ENCODE measurements around the gene HABP2. TPM values are rescaled to one million over a fixed set of nuclear protein-coding genes. Genes with fewer than 3 reads are reported as not detected.

HABP2 gene
- total and polyA plus RNA-seq, 4 donors: 109 to 259 (median 197) TPM

DNA sequence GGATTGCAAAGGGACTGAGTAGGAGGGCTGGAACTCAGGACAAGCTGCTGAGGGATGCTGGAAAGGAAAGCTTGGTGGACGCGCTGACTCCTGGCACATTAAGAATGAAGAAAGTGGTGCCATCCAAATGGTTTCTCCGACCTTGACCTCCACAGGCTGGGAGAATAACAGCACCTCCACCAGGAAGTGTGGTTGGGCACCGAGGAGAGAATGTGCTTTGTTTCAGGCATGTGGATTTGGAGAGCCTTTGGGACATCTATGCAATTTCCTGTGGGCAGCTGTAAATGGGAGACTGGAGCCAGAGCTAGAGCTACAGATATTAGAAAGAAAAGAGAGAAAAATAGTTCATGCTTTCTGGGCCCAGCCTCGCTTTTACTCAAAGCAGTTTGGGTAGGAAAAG lies 29.8 kb upstream of the HABP2 start:
- Histone ChIP-seq H3K36me3 (ENCODE audit: control insufficient read depth in 4 of 4, insufficient read depth in 3 of 4, low read depth in 1 of 4, low read length in 3 of 4) (no peaks in the 10 kb centered on the region), H3K9me3 (ENCODE audit: control insufficient read depth in 4 of 4, low read length in 3 of 4) (no peaks in the 10 kb centered on the region), H3K4me1 (ENCODE audit: control insufficient read depth in 4 of 4, insufficient read depth in 4 of 4, low read length in 3 of 4) (peaks cover 0 to 4% (median 0%) of the 10 kb centered on the region in 4 donors), H3K4me3 (ENCODE audit: low read depth in 1 of 3, low read length in 3 of 3) (no peak overlapping the region), H3K27ac (ENCODE audit: low read depth in 1 of 2, low read length in 2 of 2) (peak overlapping the region in 1 of 2 donors; percentile 37), H3K27me3 (ENCODE audit: control insufficient read depth in 4 of 4, insufficient read depth in 4 of 4, low read length in 3 of 4) (no peaks in the 10 kb centered on the region), H3K9ac (ENCODE audit: low read depth in 1 of 2, low read length in 2 of 2) (no peak overlapping the region)
- no peak for TF ChIP-seq RAD21 (IDR thresholded peaks at IDR 0.05)
- TF ChIP-seq HNF4A (conservative IDR thresholded peaks at IDR 0.05): no peak
- TF ChIP-seq, protein P1, sequence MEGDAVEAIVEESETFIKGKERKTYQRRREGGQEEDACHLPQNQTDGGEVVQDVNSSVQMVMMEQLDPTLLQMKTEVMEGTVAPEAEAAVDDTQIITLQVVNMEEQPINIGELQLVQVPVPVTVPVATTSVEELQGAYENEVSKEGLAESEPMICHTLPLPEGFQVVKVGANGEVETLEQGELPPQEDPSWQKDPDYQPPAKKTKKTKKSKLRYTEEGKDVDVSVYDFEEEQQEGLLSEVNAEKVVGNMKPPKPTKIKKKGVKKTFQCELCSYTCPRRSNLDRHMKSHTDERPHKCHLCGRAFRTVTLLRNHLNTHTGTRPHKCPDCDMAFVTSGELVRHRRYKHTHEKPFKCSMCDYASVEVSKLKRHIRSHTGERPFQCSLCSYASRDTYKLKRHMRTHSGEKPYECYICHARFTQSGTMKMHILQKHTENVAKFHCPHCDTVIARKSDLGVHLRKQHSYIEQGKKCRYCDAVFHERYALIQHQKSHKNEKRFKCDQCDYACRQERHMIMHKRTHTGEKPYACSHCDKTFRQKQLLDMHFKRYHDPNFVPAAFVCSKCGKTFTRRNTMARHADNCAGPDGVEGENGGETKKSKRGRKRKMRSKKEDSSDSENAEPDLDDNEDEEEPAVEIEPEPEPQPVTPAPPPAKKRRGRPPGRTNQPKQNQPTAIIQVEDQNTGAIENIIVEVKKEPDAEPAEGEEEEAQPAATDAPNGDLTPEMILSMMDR (IDR thresholded peaks at IDR 0.05; ENCODE audit: low read depth, low read length, missing input control): no peak
- TF ChIP-seq, protein P2, sequence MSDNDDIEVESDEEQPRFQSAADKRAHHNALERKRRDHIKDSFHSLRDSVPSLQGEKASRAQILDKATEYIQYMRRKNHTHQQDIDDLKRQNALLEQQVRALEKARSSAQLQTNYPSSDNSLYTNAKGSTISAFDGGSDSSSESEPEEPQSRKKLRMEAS (IDR thresholded peaks at IDR 0.05): no peak
- TF ChIP-seq FOXA2 (IDR thresholded peaks at IDR 0.05): no peak
- TF ChIP-seq, protein P3, sequence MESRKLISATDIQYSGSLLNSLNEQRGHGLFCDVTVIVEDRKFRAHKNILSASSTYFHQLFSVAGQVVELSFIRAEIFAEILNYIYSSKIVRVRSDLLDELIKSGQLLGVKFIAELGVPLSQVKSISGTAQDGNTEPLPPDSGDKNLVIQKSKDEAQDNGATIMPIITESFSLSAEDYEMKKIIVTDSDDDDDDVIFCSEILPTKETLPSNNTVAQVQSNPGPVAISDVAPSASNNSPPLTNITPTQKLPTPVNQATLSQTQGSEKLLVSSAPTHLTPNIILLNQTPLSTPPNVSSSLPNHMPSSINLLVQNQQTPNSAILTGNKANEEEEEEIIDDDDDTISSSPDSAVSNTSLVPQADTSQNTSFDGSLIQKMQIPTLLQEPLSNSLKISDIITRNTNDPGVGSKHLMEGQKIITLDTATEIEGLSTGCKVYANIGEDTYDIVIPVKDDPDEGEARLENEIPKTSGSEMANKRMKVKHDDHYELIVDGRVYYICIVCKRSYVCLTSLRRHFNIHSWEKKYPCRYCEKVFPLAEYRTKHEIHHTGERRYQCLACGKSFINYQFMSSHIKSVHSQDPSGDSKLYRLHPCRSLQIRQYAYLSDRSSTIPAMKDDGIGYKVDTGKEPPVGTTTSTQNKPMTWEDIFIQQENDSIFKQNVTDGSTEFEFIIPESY (IDR thresholded peaks at IDR 0.05): no peak
- TF ChIP-seq HNF4G (IDR thresholded peaks at IDR 0.05): no peak
- no peak for TF ChIP-seq YY1 (IDR thresholded peaks at IDR 0.05)
- no peak for TF ChIP-seq NR2F2 (IDR thresholded peaks at IDR 0.05)
- WGBS: 82% methylated on average over 5 of the region's 5 CpGs
- no peak for DNase-seq (ENCODE audit: low spot score)

- Histone ChIP-seq H3K27ac (ENCODE audit: low read depth in 1 of 2, low read length in 2 of 2) (no peak overlapping the region), H3K27me3 (ENCODE audit: control insufficient read depth in 4 of 4, insufficient read depth in 4 of 4, low read length in 3 of 4) (no peaks in the 10 kb centered on the region), H3K9ac (ENCODE audit: low read depth in 1 of 2, low read length in 2 of 2) (no peak overlapping the region), H3K4me1 (ENCODE audit: control insufficient read depth in 4 of 4, insufficient read depth in 4 of 4, low read length in 3 of 4) (peaks cover 0 to 4% (median 0%) of the 10 kb centered on the region in 4 donors), H3K36me3 (ENCODE audit: control insufficient read depth in 4 of 4, insufficient read depth in 3 of 4, low read depth in 1 of 4, low read length in 3 of 4) (no peaks in the 10 kb centered on the region), H3K4me3 (ENCODE audit: low read depth in 1 of 3, low read length in 3 of 3) (no peak overlapping the region), H3K9me3 (ENCODE audit: control insufficient read depth in 4 of 4, low read length in 3 of 4) (no peaks in the 10 kb centered on the region)
- TF ChIP-seq NR2F2 (IDR thresholded peaks at IDR 0.05) (peak; percentile 86), YY1 (IDR thresholded peaks at IDR 0.05) (no peak), HNF4G (IDR thresholded peaks at IDR 0.05) (no peak)
- no peak for DNase-seq (ENCODE audit: low spot score)
- WGBS: 77% methylated on average over 1 of the region's 1 CpG
Observed at GRCh38 chr10:113523628-113524027, 29.2 kb upstream of the HABP2 start.

DNA sequence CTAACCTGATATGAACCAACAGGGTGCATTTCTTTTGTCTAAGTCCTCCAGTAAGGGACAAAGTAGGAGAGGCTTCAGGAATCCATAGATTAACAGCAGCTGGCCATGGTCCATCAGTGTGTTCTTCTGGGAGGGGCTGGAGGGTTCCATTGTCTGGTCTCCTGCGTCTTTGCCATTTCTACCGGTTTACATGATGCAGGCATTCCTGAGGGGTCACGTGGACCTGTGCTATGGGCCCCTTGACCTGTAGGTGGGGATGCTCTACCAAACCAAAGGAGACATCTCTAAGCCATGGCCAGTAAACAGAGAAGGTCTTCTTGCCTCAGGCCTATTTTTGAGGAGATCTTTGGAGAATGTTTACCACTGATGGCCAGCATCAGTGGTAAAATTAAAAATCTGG lies 28.7 kb upstream of the HABP2 start:
- H3K9me3 ChIP-seq (ENCODE audit: control insufficient read depth in 4 of 4, low read length in 3 of 4): no peaks in the 10 kb centered on the region
- WGBS: 30% methylated on average over 3 of the region's 3 CpGs
- H3K27me3 ChIP-seq (ENCODE audit: control insufficient read depth in 4 of 4, insufficient read depth in 4 of 4, low read length in 3 of 4): no peaks in the 10 kb centered on the region
- no peaks in the 10 kb centered on the region for H3K36me3 ChIP-seq (ENCODE audit: control insufficient read depth in 4 of 4, insufficient read depth in 3 of 4, low read depth in 1 of 4, low read length in 3 of 4)
- DNase-seq (ENCODE audit: low spot score): no peak
- no peak overlapping the region for H3K9ac ChIP-seq (ENCODE audit: low read depth in 1 of 2, low read length in 2 of 2)
- no peak overlapping the region for H3K27ac ChIP-seq (ENCODE audit: low read depth in 1 of 2, low read length in 2 of 2)
- no peak overlapping the region for H3K4me3 ChIP-seq (ENCODE audit: low read depth in 1 of 3, low read length in 3 of 3)
- peaks cover 0 to 4% (median 0%) of the 10 kb centered on the region in 4 donors for H3K4me1 ChIP-seq (ENCODE audit: control insufficient read depth in 4 of 4, insufficient read depth in 4 of 4, low read length in 3 of 4)
- TF ChIP-seq YY1 (IDR thresholded peaks at IDR 0.05): no peak
- no peak for TF ChIP-seq NR2F2 (IDR thresholded peaks at IDR 0.05)
- TF ChIP-seq, protein P1 (IDR thresholded peaks at IDR 0.05; ENCODE audit: low read depth, low read length, missing input control): peak; percentile 49
- TF ChIP-seq HNF4A (conservative IDR thresholded peaks at IDR 0.05): peak in 1 of 2 donors; percentile 34
- TF ChIP-seq, protein P3 (IDR thresholded peaks at IDR 0.05): no peak
- TF ChIP-seq, protein P4, sequence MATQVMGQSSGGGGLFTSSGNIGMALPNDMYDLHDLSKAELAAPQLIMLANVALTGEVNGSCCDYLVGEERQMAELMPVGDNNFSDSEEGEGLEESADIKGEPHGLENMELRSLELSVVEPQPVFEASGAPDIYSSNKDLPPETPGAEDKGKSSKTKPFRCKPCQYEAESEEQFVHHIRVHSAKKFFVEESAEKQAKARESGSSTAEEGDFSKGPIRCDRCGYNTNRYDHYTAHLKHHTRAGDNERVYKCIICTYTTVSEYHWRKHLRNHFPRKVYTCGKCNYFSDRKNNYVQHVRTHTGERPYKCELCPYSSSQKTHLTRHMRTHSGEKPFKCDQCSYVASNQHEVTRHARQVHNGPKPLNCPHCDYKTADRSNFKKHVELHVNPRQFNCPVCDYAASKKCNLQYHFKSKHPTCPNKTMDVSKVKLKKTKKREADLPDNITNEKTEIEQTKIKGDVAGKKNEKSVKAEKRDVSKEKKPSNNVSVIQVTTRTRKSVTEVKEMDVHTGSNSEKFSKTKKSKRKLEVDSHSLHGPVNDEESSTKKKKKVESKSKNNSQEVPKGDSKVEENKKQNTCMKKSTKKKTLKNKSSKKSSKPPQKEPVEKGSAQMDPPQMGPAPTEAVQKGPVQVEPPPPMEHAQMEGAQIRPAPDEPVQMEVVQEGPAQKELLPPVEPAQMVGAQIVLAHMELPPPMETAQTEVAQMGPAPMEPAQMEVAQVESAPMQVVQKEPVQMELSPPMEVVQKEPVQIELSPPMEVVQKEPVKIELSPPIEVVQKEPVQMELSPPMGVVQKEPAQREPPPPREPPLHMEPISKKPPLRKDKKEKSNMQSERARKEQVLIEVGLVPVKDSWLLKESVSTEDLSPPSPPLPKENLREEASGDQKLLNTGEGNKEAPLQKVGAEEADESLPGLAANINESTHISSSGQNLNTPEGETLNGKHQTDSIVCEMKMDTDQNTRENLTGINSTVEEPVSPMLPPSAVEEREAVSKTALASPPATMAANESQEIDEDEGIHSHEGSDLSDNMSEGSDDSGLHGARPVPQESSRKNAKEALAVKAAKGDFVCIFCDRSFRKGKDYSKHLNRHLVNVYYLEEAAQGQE (IDR thresholded peaks at IDR 0.05): no peak
- TF ChIP-seq RAD21 (IDR thresholded peaks at IDR 0.05): peak; percentile 79 to 81
- TF ChIP-seq, protein P2 (IDR thresholded peaks at IDR 0.05): no peak
- TF ChIP-seq FOXA2 (IDR thresholded peaks at IDR 0.05): peak; percentile 11
- no peak for TF ChIP-seq EGR1 (IDR thresholded peaks at IDR 0.05; ENCODE audit: low read depth in 2 of 2)
- no peak for TF ChIP-seq GABPA (IDR thresholded peaks at IDR 0.05 in 1 of 2, conservative IDR thresholded peaks at IDR 0.05 in 1 of 2)
